Mesothelial cell of epicardium (in vitro differentiated cells): ENCODE data around the gene KRT72. TPM values are rescaled to one million over a fixed set of nuclear protein-coding genes. Genes with fewer than 3 reads are reported as not detected.

Experiments used
- DNase-seq, 2 experiments: peaks; one replicate each; pipeline ENCODE4 v3.0.0; 2021; ENCODE audit warnings: low spot score in 2 of 2; ENCODE audit not compliant: unreplicated experiment in 2 of 2
- H3K27ac Mint-ChIP-seq: 2 replicates; pipeline ENCODE4 v1.8.0; 2021; ENCODE audit warnings: mixed read lengths
- H3K27me3 Mint-ChIP-seq: 2 replicates; pipeline ENCODE4 v1.8.0; 2021; ENCODE audit warnings: low read depth, mixed read lengths
- H3K36me3 Mint-ChIP-seq: 2 replicates; pipeline ENCODE4 v1.8.0; 2021; ENCODE audit warnings: mixed read lengths
- H3K4me1 Mint-ChIP-seq: 2 replicates; pipeline ENCODE4 v1.8.0; 2021; ENCODE audit warnings: mixed read lengths
- H3K4me3 Mint-ChIP-seq: 2 replicates; pipeline ENCODE4 v1.8.0; 2021; ENCODE audit warnings: mild to moderate bottlenecking, moderate library complexity, mixed read lengths
- H3K9me3 Mint-ChIP-seq: 2 replicates; pipeline ENCODE4 v1.8.0; 2021; ENCODE audit warnings: mixed read lengths
- CTCF ChIP-seq: fragments of 200-600 bp; sonication (generic); IDR thresholded peaks from one replicate; pipeline ENCODE4 v1.5.0; 2021; ENCODE audit warnings: antibody characterized with exemption; ENCODE audit not compliant: unreplicated experiment
- total RNA-seq: library from RNA; stranded (reverse); gene quantifications from 3 replicates; pipeline ENCODE4 v1.2.1, GENCODE V29; 2021

Gene KRT72
- total RNA-seq, 1 donor from 2014 or later = not detected

- no peak overlapping the region for H3K27ac Mint-ChIP-seq
- no peak for TF ChIP-seq CTCF
- H3K9me3 Mint-ChIP-seq = no peaks in the 10 kb centered on the region
Measured at GRCh38 chr12:52577316-52577715, 23.9 kb downstream of the KRT72 start.

GRCh38 chr12:52575948-52576347, 25.3 kb downstream of the KRT72 start:
- Mint-ChIP-seq H3K9me3 (no peaks in the 10 kb centered on the region), H3K27ac (no peak overlapping the region), H3K4me3 (no peak overlapping the region), H3K4me1 (peaks cover 12% of the 10 kb centered on the region), H3K36me3 (no peaks in the 10 kb centered on the region), H3K27me3 (peaks cover 19% of the 10 kb centered on the region)
- TF ChIP-seq CTCF = no peak
- no peak for DNase-seq

More at GRCh38 chr12:52577316-52577715, 23.9 kb downstream of the KRT72 start:
- H3K4me3 Mint-ChIP-seq = no peak overlapping the region
- DNase-seq = no peak
- H3K36me3 Mint-ChIP-seq = no peaks in the 10 kb centered on the region
- peaks cover 14% of the 10 kb centered on the region for H3K4me1 Mint-ChIP-seq
- H3K27me3 Mint-ChIP-seq = peaks cover 9% of the 10 kb centered on the region

GRCh38 chr12:52575256-52575655, 26.0 kb downstream of the KRT72 start:
- Mint-ChIP-seq H3K4me3 (no peak overlapping the region), H3K9me3 (no peaks in the 10 kb centered on the region), H3K36me3 (no peaks in the 10 kb centered on the region), H3K4me1 (peaks cover 6% of the 10 kb centered on the region), H3K27ac (no peak overlapping the region), H3K27me3 (peaks cover 25% of the 10 kb centered on the region)
- no peak for DNase-seq
- no peak for TF ChIP-seq CTCF

- no peak within 1 kb of the TSS for H3K4me3 Mint-ChIP-seq
- no peaks in the 10 kb centered on the region for H3K36me3 Mint-ChIP-seq
- H3K27me3 Mint-ChIP-seq = peaks cover 33% of the 10 kb centered on the region
Measured at GRCh38 chr12:52573743-52574142, 27.5 kb downstream of the KRT72 start, which contains the start of gene KRT74. TSS of gene KRT74 (minus strand) at chr12:52573843. CDS start at chr12:52573777, 66 bp downstream.

GRCh38 chr12:52573306-52573705, 28.0 kb downstream of the KRT72 start:
- TF ChIP-seq CTCF = no peak
- Mint-ChIP-seq H3K27ac (no peak overlapping the region), H3K27me3 (peaks cover 37% of the 10 kb centered on the region), H3K4me1 (no peaks in the 10 kb centered on the region), H3K36me3 (no peaks in the 10 kb centered on the region), H3K4me3 (no peak overlapping the region), H3K9me3 (no peaks in the 10 kb centered on the region)
- no peak for DNase-seq

More at GRCh38 chr12:52573743-52574142, 27.5 kb downstream of the KRT72 start, which contains the start of gene KRT74:
- H3K27ac Mint-ChIP-seq = no peak within 1 kb of the TSS
- no peak for DNase-seq
- no peak for TF ChIP-seq CTCF
- no peaks in the 10 kb centered on the region for H3K9me3 Mint-ChIP-seq
- H3K4me1 Mint-ChIP-seq = no peaks in the 10 kb centered on the region

- H3K27me3 Mint-ChIP-seq = peaks cover 63% of the 10 kb centered on the region
- TF ChIP-seq CTCF = no peak
- no peak overlapping the region for H3K27ac Mint-ChIP-seq
- H3K36me3 Mint-ChIP-seq = no peaks in the 10 kb centered on the region
- DNase-seq = no peak
- no peaks in the 10 kb centered on the region for H3K9me3 Mint-ChIP-seq
- H3K4me3 Mint-ChIP-seq = no peak overlapping the region
- no peaks in the 10 kb centered on the region for H3K4me1 Mint-ChIP-seq
Measured at GRCh38 chr12:52570511-52570910, 30.8 kb downstream of the KRT72 start.
